22Rv1 (cell line): ENCODE results near the gene BMPER.

ENCODE experiments used
- CTCF ChIP-seq: fragments of 450-650 bp; IDR thresholded peaks from 2 replicates; pipeline ENCODE4 v1.5.1; 2017; ENCODE audit warnings: mild to moderate bottlenecking
- ZFX ChIP-seq: fragments of 450-650 bp; IDR thresholded peaks from 2 replicates; pipeline ENCODE4 v1.6.1; 2017; ENCODE audit warnings: antibody characterized with exemption, borderline replicate concordance

GRCh38 chr7:33870120-33870519 is 35.2 kb upstream of the BMPER start:
- TF ChIP-seq CTCF (no peak), ZFX (no peak)
